GM06990 (cell line): ENCODE measurements around the gene CDH3.
"Not testable (repeated sequence)": the region's sequence is repeated elsewhere in the genome, so short reads cannot be mapped to it uniquely, and the experiment has no call there.

Experiments
- DNase-seq: peaks from one replicate; pipeline ENCODE4 v3.0.0-alpha.2; 2011; ENCODE audit not compliant: insufficient read length; ENCODE audit errors: extremely low read depth
- H3K27me3 ChIP-seq: replicated peaks from 2 replicates; pipeline ENCODE4 v1.6.0; 2011; ENCODE audit warnings: low read length; ENCODE audit not compliant: control insufficient read depth, insufficient read depth
- H3K36me3 ChIP-seq: 2 replicates; pipeline ENCODE4 v1.5.1; 2011; ENCODE audit warnings: low read length; ENCODE audit not compliant: control insufficient read depth, insufficient read depth
- H3K4me3 ChIP-seq: replicated peaks from 2 replicates; pipeline ENCODE4 v1.5.1; 2011; ENCODE audit warnings: low read depth, mild to moderate bottlenecking, control low read depth, low read length
- CTCF ChIP-seq: IDR thresholded peaks from 2 replicates; pipeline ENCODE4 v1.5.1; 2011; ENCODE audit warnings: low read length, control low read depth, mild to moderate bottlenecking, inconsistent platforms; ENCODE audit not compliant: insufficient read depth, poor library complexity, severe bottlenecking

Gene CDH3

GRCh38 chr16:68707340-68708152 is 62.4 kb downstream of the CDH3 start:
- no peaks in the 10 kb centered on the region for H3K27me3 ChIP-seq
- no peak overlapping the region for H3K4me3 ChIP-seq
- no peaks in the 10 kb centered on the region for H3K36me3 ChIP-seq
- no peak for DNase-seq
- TF ChIP-seq CTCF: no peak

GRCh38 chr16:68710211-68710610 is 65.1 kb downstream of the CDH3 start:
- no peaks in the 10 kb centered on the region for H3K36me3 ChIP-seq
- H3K27me3 ChIP-seq: no peaks in the 10 kb centered on the region
- DNase-seq: no peak
- no peak overlapping the region for H3K4me3 ChIP-seq
- no peak for TF ChIP-seq CTCF

- Histone ChIP-seq H3K4me3 (no peak overlapping the region), H3K27me3 (no peaks in the 10 kb centered on the region), H3K36me3 (no peaks in the 10 kb centered on the region)
- peak; percentile 34 for DNase-seq
- no peak for TF ChIP-seq CTCF
Measured at GRCh38 chr16:68711421-68712139, 66.5 kb downstream of the CDH3 start.

- no peak overlapping the region for H3K4me3 ChIP-seq
- TF ChIP-seq CTCF: no peak
Measured at GRCh38 chr16:68713361-68713760, 68.3 kb downstream of the CDH3 start.

GRCh38 chr16:68715471-68715870 is 70.4 kb downstream of the CDH3 start:
- no peak for DNase-seq
- no peak overlapping the region for H3K4me3 ChIP-seq
- H3K27me3 ChIP-seq: no peaks in the 10 kb centered on the region
- no peak for TF ChIP-seq CTCF
- no peaks in the 10 kb centered on the region for H3K36me3 ChIP-seq

More at GRCh38 chr16:68713361-68713760, 68.3 kb downstream of the CDH3 start:
- Histone ChIP-seq H3K36me3 (no peaks in the 10 kb centered on the region), H3K27me3 (no peaks in the 10 kb centered on the region)
- DNase-seq: no peak

GRCh38 chr16:68716516-68716915 is 71.4 kb downstream of the CDH3 start:
- H3K4me3 ChIP-seq, H3K27me3 ChIP-seq, H3K36me3 ChIP-seq, DNase-seq: not testable (repeated sequence)
